IPS-18a (cell line): ENCODE data around the gene SPATA7.

Experiments used
- H3K27ac ChIP-seq: one replicate; pipeline ENCODE4 v1.5.1; 2013; ENCODE audit warnings: low read length
- H3K27me3 ChIP-seq: one replicate; pipeline ENCODE4 v1.6.1; 2013; ENCODE audit warnings: mild to moderate bottlenecking, low read length; ENCODE audit not compliant: control insufficient read depth, insufficient read depth
- H3K36me3 ChIP-seq: one replicate; pipeline ENCODE4 v1.6.1; 2013; ENCODE audit warnings: low read depth, low read length; ENCODE audit not compliant: control insufficient read depth
- H3K4me1 ChIP-seq: one replicate; pipeline ENCODE4 v1.6.1; 2013; ENCODE audit warnings: low read depth, low read length; ENCODE audit not compliant: control insufficient read depth
- H3K4me3 ChIP-seq: one replicate; pipeline ENCODE4 v1.5.1; 2013; ENCODE audit warnings: low read length
- H3K9ac ChIP-seq: one replicate; pipeline ENCODE4 v1.6.1; 2013; ENCODE audit warnings: mild to moderate bottlenecking, low read length, moderate library complexity
- H3K9me3 ChIP-seq: one replicate; pipeline ENCODE4 v1.6.1; 2013; ENCODE audit warnings: low read depth, low read length; ENCODE audit not compliant: control insufficient read depth

The SPATA7 gene

DNA sequence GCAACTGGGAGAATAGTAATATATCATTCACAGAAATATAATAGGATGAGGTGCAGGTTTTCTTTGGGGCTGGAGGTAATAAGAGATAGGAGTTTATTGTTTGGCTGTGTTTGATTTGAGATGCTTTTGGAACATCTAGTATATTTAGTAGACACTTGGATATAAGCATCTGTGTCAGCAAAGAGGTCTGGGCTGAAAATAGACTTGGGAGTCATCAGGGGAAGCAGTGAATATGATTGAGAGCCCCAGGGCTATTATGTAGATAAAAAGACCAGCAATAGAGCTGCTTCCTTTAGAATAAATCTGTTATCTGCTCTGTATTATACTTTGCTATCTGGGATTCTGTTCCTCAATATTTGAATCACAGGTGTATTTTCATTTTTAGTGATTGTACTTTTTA lies 36.6 kb downstream of the SPATA7 start:
- H3K4me1 ChIP-seq, result no peaks in the 10 kb centered on the region
- no peak overlapping the region for H3K27ac ChIP-seq
- no peak overlapping the region for H3K4me3 ChIP-seq
- no peak overlapping the region for H3K9ac ChIP-seq
- H3K9me3 ChIP-seq, result peaks cover 4% of the 10 kb centered on the region
- H3K27me3 ChIP-seq, result no peaks in the 10 kb centered on the region
- H3K36me3 ChIP-seq, result no peaks in the 10 kb centered on the region

DNA sequence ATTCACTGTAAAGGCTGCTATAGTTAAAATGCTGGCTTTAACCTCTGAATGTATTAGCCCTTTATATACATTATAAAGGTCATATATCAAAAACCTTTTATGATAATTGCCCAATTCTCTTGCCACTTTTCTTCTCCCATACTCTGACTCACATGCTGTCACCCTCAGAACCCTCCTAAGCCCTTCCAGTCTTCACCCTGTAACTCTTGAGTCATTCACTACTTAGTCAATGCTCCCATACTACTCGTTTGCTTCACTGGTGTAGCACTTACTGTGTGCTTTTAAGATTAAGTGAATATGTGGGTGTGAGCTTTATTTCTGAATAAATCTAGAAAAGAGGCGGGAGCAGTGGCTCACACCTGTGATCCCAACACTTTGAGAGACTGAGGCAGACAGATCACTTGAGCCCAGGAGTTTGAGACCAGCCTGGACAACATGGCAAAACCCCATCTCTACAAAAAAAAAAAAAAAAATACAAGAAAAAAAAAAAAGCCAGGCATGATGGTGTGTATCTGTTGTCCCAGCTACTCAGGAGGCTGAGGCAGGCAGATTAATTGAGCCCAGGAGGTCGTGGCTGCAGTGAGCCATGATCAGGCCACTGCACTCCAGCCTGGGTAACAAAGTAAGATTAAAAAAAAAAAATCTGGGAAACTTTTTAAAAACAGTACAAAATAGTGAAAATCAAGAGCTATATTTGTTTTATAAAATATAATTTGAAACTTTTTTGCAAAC lies 37.6 kb downstream of the SPATA7 start:
- H3K4me3 ChIP-seq, result no peak overlapping the region
- H3K27me3 ChIP-seq, result no peaks in the 10 kb centered on the region
- H3K9me3 ChIP-seq, result peaks cover 4% of the 10 kb centered on the region
- no peak overlapping the region for H3K27ac ChIP-seq
- H3K9ac ChIP-seq, result no peak overlapping the region
- no peaks in the 10 kb centered on the region for H3K36me3 ChIP-seq
- no peaks in the 10 kb centered on the region for H3K4me1 ChIP-seq

- Histone ChIP-seq H3K36me3 (no peaks in the 10 kb centered on the region), H3K4me3 (no peak overlapping the region), H3K27ac (no peak overlapping the region), H3K27me3 (no peaks in the 10 kb centered on the region), H3K4me1 (no peaks in the 10 kb centered on the region), H3K9ac (no peak overlapping the region), H3K9me3 (no peaks in the 10 kb centered on the region)
Measured at GRCh38 chr14:88424573-88424972, 39.1 kb downstream of the SPATA7 start.

GRCh38 chr14:88426271-88426670 lies 40.8 kb downstream of the SPATA7 start:
- no peak overlapping the region for H3K27ac ChIP-seq
- H3K4me3 ChIP-seq, result no peak overlapping the region

GRCh38 chr14:88430976-88431375 lies 45.5 kb downstream of the SPATA7 start:
- Histone ChIP-seq H3K4me1 (no peaks in the 10 kb centered on the region), H3K4me3 (no peak overlapping the region), H3K36me3 (no peaks in the 10 kb centered on the region), H3K27ac (no peak overlapping the region), H3K9ac (no peak overlapping the region), H3K9me3 (no peaks in the 10 kb centered on the region), H3K27me3 (no peaks in the 10 kb centered on the region)

More at GRCh38 chr14:88426271-88426670, 40.8 kb downstream of the SPATA7 start:
- Histone ChIP-seq H3K36me3 (no peaks in the 10 kb centered on the region), H3K9ac (no peak overlapping the region), H3K4me1 (no peaks in the 10 kb centered on the region), H3K27me3 (no peaks in the 10 kb centered on the region), H3K9me3 (no peaks in the 10 kb centered on the region)

GRCh38 chr14:88437658-88438057 lies 52.2 kb downstream of the SPATA7 start:
- no peaks in the 10 kb centered on the region for H3K27me3 ChIP-seq
- H3K4me1 ChIP-seq, result no peaks in the 10 kb centered on the region
- H3K9me3 ChIP-seq, result no peaks in the 10 kb centered on the region
- no peak overlapping the region for H3K27ac ChIP-seq
- H3K36me3 ChIP-seq, result no peaks in the 10 kb centered on the region
- no peak overlapping the region for H3K4me3 ChIP-seq
- no peak overlapping the region for H3K9ac ChIP-seq

DNA sequence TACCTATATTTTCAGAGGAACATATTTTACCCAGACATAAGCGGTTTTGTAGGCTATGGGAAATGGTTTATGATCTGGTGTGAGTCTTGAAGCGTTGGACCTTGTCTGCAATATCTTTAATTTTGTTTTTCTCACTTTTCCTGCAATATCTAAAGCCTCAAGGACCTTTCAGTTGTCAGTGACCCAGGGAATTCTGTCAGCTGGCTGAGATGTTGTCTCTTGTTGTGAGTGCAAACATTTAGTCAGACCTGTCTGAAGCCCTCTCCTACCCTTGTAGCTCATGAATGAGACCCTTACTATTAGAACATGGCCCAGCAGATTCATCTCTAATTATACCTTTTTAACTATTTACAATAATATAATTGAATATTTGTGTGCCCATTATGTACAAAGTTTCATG lies 53.6 kb downstream of the SPATA7 start:
- Histone ChIP-seq H3K4me3 (no peak overlapping the region), H3K27me3 (no peaks in the 10 kb centered on the region), H3K4me1 (no peaks in the 10 kb centered on the region), H3K9ac (no peak overlapping the region), H3K36me3 (no peaks in the 10 kb centered on the region), H3K27ac (no peak overlapping the region), H3K9me3 (no peaks in the 10 kb centered on the region)

GRCh38 chr14:88452231-88452630 lies 66.8 kb downstream of the SPATA7 start:
- Histone ChIP-seq H3K27ac (no peak overlapping the region), H3K9me3 (no peaks in the 10 kb centered on the region), H3K4me3 (no peak overlapping the region), H3K9ac (no peak overlapping the region), H3K27me3 (no peaks in the 10 kb centered on the region), H3K4me1 (no peaks in the 10 kb centered on the region), H3K36me3 (no peaks in the 10 kb centered on the region)

DNA sequence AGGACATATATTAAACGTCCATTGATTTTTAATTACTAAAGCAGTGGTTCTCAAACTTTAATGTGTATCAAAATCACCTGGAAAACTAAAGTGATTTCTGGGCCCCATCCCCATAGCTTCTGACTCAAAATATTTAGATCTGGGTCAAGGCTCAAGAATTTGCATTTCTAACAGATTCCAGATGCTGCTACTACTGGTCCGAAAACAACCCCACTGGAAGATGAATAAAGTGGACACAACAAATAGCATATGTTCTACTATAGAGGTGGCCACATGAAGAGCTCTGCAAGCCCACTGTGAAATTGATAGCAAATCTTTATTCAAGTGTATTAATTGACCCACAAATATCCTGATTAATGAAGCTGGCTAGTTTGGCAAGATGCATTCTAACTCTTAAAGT lies 69.4 kb downstream of the SPATA7 start:
- Histone ChIP-seq H3K9me3 (no peaks in the 10 kb centered on the region), H3K4me1 (no peaks in the 10 kb centered on the region), H3K27ac (no peak overlapping the region), H3K9ac (no peak overlapping the region), H3K36me3 (no peaks in the 10 kb centered on the region), H3K27me3 (no peaks in the 10 kb centered on the region), H3K4me3 (no peak overlapping the region)

DNA sequence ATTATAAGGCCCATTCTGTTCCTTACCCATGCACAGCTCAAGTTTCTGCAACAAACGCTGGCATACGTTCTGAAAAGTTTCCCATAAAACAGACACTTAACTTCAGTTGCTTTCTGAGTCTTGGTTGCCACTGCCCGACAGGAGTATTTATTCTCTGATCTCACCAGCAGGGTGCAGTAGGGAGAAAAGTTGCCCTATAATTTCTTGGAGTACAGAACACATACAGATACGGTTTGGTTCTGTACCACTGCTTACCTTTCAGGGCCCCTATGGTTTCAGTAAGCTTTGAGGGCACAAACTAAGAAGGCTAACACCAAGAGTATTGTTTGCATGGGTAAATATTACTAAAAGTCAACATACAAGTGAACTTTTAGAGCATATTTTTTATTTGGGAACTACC lies 77.9 kb downstream of the SPATA7 start:
- Histone ChIP-seq H3K27me3 (no peaks in the 10 kb centered on the region), H3K4me3 (no peak overlapping the region), H3K9me3 (peaks cover 11% of the 10 kb centered on the region), H3K36me3 (peaks cover 18% of the 10 kb centered on the region), H3K9ac (no peak overlapping the region), H3K4me1 (no peaks in the 10 kb centered on the region), H3K27ac (no peak overlapping the region)

DNA sequence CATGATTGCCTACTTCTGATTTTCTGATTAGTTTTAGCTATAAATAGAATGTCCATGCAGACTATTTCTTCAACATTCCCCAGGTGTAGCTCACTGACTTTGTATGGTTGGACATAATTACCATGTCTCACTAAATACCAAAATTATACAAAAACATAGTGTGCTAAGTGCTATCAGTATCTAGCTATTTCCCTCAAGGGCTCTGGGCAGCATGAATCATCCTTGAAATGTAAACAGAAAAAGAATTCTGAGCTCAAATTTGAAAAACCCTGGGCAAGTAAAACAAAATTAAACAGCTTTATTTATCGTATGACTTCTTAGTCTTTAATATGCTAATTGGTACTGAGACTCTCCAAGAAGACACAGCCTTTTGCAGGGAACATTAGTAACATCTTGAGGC lies 82.9 kb downstream of the SPATA7 start:
- peaks cover 49% of the 10 kb centered on the region for H3K36me3 ChIP-seq
- H3K4me3 ChIP-seq, result no peak overlapping the region
- H3K4me1 ChIP-seq, result no peaks in the 10 kb centered on the region
- H3K27me3 ChIP-seq, result no peaks in the 10 kb centered on the region
- H3K9ac ChIP-seq, result no peak overlapping the region
- H3K27ac ChIP-seq, result no peak overlapping the region
- H3K9me3 ChIP-seq, result no peaks in the 10 kb centered on the region
